ENCODE data around the gene NAT10.
"Not testable (repeated sequence)": the region's sequence is repeated elsewhere in the genome, so short reads cannot be mapped to it uniquely, and the experiment has no call there.

NAT10 gene

DNA sequence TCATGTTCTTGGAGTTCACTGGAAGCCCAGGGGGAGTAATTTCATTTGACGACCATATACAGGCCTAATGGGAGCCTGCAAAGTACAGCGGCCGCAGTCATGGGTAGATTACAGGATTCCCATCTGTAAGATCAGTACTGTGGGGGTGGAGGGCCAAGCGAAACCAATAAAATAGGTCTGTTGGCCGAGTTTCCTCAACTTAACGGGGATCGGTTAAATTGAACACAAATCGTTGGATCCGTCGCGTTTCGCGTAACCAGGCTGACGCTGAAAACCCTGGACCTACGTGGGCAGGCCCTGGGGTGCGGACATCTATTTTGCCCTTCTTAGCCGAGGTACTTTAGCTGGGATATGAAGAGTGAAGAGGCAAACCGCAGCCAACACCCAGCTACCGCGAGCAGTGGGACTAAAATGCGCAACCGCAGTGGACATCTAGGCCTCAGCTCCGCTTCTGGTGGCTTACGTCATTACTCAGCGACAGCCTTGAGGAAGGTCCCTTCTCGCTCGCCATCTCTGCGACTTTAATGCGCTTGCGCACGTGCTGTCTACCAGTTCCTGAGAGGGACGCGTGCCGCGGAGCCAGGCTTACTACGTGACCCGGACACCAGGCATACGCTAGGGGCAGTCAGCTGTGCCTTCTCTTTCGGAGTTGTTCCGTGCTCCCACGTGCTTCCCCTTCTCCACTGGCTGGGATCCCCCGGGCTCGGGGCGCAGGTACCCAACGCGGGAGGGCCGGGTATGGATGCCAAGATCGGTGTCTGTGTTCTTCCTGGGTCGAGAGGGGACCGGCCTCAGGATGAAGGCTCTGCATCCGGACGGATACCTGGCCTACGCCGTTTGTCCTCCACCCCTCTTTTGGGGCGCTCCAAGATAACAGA, at the start of gene NAT10:
NAT10 (plus strand) TSS at position 551 of the 878 bp plus-strand sequence. CDS start 2,597 bp downstream, outside the sequence.
- DNase-seq (ENCODE audit: low read depth in 2 of 2), result peak; percentile 95 to 96

DNA sequence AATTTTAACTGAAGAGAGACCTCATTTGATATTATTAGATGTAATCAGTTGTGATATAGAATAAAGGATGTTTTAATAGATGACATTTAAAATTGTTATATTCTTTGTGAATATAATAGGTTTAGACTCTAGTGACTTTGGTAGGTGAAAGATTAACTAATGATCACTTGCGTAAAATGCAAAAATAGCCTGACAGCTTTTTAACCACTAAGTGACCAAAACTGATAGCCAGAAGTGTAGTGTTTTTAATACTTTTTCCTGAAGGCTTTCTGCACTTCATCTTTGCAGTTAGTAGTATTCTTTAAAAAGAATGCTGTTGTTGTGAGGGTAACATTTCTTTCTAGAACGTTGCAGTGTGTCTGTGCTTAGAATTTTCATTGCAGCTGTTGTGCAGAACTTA, 48.8 kb upstream of the NAT10 start:
- DNase-seq (ENCODE audit: low read depth in 2 of 2), result no peak

DNA sequence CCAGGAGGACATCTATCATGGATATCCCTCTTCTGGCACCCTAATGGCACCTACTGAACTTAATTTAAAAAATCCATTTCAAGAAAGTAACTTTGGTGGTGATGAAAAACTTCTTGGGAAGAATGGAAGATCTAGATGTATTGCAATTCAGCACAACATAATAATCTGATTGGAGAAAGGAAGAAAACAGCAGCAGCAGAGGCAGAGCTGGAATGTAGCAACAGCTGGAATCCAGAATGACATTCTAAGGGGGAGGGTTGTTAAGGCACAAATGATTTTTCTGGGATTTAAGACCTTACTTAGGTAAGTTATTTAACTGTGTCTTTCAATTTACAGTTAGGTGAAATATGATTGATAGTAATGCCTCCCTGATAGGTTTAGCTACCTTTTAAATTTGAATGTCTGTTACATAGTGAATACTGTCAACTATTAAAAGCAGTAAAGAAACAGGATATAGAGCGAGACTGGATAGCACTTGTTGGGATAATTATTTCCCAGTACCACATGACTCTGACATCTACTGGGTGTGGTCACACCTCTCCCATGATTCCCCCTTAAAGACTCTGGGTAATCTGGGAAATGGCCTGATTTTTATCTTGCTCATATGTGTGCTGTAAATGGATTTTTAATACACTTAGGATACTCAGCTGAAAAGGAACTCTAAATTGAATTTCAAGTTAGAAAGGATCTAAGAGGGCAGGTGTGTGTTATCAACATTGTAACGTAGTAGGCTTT, 42.2 kb upstream of the NAT10 start:
- no peak for DNase-seq (ENCODE audit: low read depth in 2 of 2)

DNA sequence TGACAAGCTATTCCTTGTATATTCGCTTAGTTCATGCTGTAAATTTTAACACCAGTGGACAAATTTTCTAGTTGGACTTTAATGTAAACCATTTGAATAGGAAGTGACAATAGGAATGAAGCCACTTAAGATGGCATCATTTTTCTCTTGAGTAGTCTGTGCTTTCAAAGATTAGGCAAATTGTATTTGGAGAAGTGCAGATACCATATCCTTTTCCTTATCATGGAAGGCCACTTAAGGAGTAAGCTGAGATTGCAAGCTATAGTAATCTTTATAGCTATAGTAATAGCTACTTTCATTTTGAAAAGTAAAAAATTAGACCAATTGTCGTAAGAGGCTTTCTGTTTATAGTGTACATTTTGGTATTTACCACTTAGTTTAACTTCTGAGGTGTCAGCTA, 41.1 kb upstream of the NAT10 start:
- no peak for DNase-seq (ENCODE audit: low read depth in 2 of 2)

DNA sequence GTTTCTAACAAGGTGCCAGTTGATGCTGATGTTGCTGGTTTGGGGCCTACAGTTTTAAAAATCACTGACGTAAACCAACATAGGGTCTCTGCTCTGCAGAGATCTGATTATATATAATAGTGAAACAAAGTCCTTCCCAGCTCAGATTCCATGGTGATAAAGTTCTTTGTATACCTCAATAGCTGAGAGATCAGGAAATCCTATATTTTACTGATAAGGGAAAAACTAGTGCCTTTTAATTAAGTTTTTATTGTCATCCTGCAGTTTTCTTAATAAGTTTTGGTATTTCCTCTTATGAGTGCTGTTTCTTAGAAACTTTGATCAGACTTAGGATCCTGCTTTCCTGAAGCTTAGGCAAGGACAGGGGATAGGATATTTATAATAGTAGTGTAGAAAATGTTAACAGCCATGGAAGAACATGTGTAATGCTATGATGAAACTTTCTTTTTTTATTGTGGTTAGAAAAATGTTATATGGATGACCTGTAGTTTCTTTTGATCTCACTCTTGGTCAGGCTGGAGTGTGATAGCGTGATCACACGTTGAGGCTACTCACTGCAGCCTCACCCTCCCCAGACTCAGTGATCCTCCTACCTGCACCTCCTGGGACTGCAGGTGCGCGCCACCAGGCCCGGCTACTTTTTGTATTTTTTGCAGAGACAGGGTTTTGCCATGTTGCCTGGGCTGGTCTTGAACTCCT, 39.8 kb upstream of the NAT10 start:
- no peak for DNase-seq (ENCODE audit: low read depth in 2 of 2)

DNA sequence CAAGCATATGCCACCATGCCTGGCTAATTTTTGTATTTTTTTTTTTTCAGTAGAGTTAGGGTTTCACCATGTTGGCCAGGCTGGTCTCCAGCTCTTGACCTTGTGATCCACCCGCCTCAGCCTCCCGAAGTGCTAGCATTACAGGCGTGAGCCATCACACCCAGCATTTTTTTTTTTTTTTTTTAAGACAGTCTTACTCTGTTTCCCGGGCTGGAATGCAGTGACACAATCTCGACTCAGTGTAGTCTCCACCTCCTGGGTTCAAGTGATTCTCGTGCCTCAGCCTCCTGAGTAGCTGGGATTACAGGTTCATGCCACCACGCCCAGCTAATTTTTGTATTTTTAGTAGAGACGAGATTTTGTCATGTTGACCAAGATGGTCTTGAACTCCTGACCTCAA, 38.7 kb upstream of the NAT10 start:
- DNase-seq (ENCODE audit: low read depth in 2 of 2), result not testable (repeated sequence)

DNA sequence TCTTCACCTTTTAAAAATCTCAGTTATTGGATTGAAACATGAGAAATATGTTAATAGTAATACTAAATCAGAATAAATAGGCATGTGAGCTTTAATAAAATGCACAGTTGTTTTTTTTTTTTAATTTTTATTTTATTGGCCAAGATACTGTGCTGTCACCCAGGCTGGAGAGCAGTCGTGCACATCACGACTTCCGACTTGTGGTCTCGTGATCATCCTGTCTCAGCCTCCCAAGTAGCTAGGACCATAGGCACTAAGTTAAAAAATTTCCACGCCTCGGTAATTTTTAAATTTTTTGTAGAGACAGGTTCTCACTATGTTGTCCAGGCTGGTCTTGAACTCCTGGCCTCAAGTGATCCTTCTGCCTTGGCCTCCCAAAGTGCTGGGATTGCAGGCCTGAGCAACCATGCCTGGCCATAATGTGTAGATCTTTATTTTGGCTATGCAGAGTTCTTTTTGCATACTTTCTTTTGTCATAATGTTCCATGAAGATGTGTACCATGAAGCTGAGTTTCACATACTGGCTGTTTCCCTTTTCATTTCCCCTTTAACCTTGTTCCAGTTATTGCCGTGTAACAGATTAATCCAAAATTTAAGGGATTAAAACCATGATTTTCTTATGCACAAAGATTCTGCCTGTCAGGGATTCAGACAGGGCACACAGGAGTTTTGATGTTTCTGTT, 37.9 kb upstream of the NAT10 start:
- DNase-seq (ENCODE audit: low read depth in 2 of 2), result no peak

DNA sequence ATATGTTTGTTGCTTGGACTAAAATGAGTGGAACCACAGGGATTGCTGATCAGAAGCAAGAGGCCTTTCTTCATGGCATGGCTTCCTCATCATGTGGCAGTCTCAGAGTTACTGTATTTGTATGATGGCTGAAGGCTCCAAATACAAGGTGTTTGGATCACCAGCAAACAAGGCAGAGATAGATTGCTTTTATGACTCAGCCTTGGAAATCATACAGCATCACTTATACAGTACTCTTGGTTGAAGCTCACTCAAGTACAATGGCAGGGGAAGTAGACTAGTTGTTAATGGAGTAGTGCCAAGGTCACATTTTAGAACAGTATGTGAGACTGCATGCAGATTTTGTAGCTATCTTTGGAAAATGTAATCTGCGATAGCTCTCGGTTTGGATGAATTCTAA, 37.3 kb upstream of the NAT10 start:
- DNase-seq (ENCODE audit: low read depth in 2 of 2), result no peak

DNA sequence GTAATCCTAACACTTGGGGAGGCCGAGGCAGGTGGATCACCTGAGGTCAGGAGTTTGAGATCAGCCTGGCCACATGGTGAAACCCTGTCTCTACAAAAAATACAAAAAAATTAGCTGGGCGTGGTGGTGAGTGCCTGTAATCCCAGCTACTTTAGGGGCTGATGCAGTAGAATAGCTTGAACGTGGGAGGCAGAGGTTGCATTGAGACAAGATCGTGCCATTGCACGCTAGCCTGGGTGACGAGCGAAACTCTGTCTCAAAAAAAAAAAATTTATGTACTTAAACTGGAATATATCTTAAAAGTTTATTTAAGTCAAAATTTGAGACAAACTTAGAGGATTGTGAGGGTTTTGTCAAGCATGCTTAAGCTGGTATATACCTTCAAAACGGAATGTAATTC, 34.1 kb upstream of the NAT10 start:
- not testable (repeated sequence) for DNase-seq (ENCODE audit: low read depth in 2 of 2)

DNA sequence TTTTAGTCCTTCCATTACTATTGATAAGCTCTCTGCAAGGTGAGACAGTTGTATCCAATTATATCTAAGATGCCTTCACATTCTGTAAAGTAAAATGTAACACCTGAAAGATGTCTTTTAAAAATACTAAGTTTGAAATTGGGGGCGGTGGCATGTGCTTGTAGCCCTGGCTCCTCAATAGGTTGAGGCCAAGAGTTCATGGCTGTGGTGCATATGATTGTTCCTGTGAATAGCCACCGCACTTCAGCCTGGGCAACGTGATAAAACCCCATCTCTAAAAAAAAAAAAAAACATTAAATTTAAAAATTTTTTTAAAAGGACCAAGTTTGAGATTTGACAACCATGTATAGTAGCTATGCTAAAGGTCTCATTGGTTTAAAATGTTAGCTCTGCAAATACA, 33.4 kb upstream of the NAT10 start:
- DNase-seq (ENCODE audit: low read depth in 2 of 2), result no peak

DNA sequence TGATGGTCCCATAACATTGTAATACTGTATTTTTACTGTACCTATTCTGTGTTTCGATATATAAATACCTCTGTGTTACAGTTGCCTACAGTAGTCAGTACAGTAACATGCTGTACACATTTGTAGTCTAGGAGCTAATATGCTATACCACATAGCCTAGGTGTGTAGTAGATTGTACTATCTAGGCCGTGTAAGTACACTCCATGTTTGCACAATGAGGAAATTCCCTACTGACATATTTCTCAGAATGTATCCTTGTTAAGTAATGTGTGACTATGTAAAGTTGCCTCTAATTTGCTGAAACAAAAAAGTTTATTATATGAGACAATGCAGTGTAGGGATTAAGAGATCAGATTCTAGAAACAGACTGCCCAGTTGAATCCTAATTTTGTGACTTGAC, 32.6 kb upstream of the NAT10 start:
- no peak for DNase-seq (ENCODE audit: low read depth in 2 of 2)

DNA sequence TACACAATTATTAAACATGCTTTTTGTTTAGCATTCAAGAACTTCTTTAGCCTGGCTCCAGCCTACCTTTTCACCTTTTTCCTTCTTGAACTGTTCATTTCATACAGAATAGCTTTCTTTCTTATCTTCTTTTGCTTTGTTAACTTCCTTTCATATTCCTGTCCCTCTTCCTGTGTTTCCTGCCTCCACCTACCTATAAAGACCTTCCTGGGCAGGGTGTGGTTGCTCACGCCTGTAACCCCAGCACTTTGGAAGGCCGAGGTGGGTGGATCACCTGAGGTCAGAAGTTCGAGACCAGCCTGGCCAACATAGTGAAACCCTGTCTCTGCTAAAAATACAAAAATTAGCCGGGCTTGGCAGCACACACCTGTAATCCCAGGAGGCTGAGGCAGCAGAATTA, 31.0 kb upstream of the NAT10 start:
- no peak for DNase-seq (ENCODE audit: low read depth in 2 of 2)

DNA sequence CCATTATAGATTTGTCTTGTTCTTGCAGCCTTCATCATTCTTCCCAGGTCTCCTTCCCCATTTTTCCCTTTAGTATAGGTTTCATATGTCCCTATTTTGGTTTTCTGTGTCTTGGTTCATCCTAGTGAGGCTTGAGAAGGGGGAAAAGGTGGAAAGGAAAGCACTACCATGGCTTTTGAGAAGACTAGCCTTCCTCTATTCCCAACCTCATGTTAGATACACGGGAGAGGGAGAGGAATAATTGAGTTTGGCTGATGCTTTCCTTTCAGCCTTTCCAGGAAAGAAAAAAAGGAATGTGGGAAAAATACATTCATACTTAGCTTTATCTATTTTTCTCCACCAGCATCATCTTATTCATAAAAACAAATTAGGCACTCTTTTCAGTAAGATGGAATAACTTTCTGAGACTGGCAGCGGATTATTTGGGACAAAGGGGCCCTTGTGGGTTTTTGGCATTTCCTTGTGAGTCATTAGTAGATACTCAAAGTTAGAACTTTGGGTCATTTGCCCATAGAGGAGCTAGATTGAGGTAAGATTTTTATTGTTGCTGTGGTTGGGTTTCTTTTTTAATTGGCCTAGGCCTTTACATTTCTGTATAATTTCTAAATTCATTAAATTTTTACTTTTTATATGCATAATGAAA, 30.1 kb upstream of the NAT10 start:
- DNase-seq (ENCODE audit: low read depth in 2 of 2), result no peak

DNA sequence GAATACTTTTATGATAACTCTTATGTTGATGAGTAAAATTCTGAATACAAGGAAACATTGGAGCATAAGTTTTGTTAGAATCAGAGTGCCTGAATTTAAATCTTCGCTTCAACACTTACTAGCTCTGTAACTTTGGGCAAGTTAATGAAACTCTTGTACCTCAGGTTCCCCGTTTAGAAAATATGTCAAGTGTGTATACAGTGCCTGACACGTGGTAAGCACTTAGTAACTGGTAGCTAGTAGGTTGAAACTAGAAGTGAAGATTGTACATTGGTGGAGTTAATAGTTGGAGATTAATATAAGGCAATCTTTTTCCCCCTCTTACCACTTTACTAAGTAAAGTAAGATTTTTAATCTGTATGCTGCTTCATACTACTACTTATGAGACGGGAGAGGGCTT, 24.8 kb upstream of the NAT10 start:
- no peak for DNase-seq (ENCODE audit: low read depth in 2 of 2)

DNA sequence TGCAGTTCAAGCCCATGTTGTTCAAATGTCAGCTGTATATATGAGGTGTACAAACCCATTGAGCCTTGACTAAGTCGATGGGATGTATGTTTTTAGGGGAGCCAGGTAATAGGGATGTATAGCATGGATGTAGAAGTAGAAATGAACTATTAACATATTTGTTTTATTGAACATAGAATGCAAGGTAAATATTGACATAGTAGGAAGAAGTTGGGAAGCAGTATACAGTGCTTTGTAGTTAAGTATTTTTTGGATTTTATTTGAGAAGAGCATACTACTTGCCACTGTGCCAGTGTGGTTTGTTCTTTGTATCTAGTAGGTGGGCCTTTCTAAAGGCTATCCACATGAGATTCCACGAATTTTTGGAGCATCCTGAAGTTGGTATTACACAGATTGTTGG, 20.8 kb upstream of the NAT10 start:
- no peak for DNase-seq (ENCODE audit: low read depth in 2 of 2)

DNA sequence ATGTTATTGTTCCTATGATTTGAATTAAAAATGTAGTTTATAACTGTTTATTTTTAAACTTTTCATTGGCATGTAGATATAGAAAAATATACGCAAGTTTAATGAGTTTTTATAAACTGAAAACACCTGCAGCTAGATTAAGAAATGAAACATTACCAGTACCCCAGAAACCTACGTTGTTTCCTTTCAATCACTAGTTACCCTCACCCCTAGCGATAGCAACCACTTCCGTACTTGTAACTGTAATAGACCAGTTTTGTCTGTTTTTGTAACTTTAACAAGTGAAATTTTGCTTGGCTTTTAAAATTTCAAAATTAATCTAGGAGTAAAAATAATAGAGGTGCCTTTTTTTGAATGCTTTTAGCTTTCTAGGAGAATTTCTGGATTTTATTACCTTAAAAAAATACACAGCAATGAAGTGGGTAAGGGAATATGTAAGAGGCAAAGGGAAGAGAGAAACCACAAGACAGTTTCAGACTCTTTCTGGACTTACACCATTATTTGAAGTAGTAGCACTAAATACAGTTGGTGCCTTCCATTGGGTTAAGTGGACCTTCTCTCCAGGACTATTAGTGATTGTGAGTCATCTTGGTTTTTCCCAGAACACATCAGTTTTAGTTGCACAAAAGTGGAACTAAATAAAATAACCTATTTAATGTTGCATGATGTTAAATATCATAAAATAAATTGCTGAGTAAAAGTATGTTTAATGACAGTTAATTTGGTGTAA, 18.7 kb upstream of the NAT10 start:
- DNase-seq (ENCODE audit: low read depth in 2 of 2), result no peak

DNA sequence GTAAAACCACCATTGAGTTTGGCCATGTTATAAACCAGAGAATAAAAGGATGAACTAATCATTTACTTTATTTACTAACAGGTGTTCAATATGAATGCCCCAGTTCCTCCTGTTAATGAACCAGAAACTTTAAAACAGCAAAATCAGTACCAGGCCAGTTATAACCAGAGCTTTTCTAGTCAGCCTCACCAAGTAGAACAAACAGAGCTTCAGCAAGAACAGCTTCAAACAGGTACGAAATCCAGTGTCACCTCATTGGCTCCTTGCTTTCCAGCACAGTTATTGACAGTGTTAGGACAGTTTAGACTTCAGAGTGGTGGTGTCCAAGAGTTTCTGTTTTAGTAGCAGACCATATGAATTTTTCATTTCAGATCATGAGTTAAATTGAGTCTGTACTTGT, 13.6 kb upstream of the NAT10 start:
- no peak for DNase-seq (ENCODE audit: low read depth in 2 of 2)

DNA sequence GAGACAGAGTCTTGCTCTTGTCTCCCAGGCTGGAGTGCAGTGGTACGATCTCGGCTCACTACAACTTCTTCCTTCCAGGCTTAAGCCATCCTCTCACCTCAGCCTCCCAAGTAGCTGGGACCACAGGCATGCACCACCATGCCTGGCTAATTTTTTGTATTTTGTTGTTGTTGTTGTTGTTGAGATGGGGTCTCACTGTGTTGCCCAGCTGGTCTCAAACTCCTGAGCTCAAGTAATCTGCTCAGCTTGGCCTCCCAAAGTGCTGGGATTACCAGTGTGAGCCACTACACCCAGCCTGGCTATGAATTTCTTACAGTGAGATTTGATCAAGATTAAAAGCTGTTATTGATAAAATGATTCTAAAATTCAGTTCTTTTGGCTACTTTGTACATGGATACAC, 10.5 kb upstream of the NAT10 start:
- not testable (repeated sequence) for DNase-seq (ENCODE audit: low read depth in 2 of 2)

DNA sequence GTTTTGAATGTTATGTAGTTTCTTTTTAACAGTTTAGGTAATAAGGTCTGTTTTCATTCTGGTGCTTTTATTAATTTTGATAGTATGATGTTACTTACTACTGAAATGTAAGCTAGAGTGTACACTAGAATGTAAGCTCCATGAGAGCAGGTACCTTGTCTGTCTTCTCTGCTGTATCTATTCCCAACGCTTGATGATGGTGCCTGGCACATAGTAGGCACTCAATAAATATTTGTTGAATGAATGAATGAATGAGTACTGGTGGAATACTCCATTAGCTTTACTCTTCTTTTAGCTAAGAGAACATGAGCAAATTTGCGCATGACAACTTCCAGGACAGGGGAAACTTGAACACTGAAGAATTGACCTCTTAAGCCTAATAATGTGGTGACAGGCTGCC, 6.6 kb upstream of the NAT10 start:
- no peak for DNase-seq (ENCODE audit: low read depth in 2 of 2)

DNA sequence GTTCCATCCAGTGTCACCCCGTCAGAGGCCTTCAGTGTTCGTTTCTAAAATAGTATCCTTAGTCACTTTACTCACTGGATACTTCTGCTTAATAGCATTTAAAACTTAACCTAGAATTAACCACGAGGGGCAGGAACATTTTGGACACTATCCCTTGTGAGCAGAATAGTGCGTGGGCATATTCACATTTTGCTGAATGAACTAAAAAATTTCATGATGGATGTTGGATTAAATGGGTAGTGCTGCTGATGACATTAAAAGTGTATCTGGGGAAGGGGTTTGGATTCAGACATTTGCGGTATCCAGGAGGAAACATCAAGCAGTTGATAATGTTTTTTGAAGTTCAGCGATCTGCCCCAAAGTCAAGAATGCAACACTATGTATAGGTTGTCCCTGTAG, 750 bp upstream of the NAT10 start:
- DNase-seq (ENCODE audit: low read depth in 2 of 2), result no peak
